GM12878 (cell line): ENCODE measurements around the gene TNIP2. TPM values are rescaled to one million over a fixed set of nuclear protein-coding genes. Genes with fewer than 3 reads are reported as not detected.
A peak's percentile ranks its signal among the peaks of the same experiment; 100 is the strongest.

Experiments used
- ATAC-seq: fragments of 200-7000 bp; cut with Tn5 transposase; 3 replicates; pipeline ENCODE4 v1.9.1; 2020; ENCODE audit warnings: mild to moderate bottlenecking, moderate library complexity
- BruUV-seq: library from RNA; stranded (reverse); fragments of 400-500 nt; replicated peaks from 2 replicates; lab custom pipeline; 2021; lab: Mats Ljungman, UMichigan
- CTCF ChIA-PET: fragments of 300-600 bp; sonication (Branson Sonifier 250); formaldehyde crosslinking; extraction: SDS; loops from one replicate; lab custom pipeline; 2021; ENCODE audit warnings: inconsistent platforms; lab: Yijun Ruan, JAX
- POLR2A ChIA-PET: fragments of 350-600 bp; formaldehyde crosslinking; extraction: SDS; loops from one replicate; lab custom pipeline; 2021; ENCODE audit warnings: inconsistent platforms; lab: Charles Lee
- RAD21 ChIA-PET: fragments of 300-600 bp; sonication (Branson Sonifier 250); formaldehyde crosslinking; loops from one replicate; lab custom pipeline; 2023; ENCODE audit warnings: antibody characterized with exemption; ENCODE audit not compliant: unreplicated experiment; lab: Charles Lee
- SMC1A ChIA-PET: fragments of 300-600 bp; sonication (Branson Sonifier 250); formaldehyde crosslinking; loops from one replicate; lab custom pipeline; 2023; ENCODE audit not compliant: unreplicated experiment, uncharacterized antibody; lab: Charles Lee
- DNase-seq: peaks from one replicate; pipeline ENCODE4 v3.0.0-alpha.2; 2011; ENCODE audit warnings: low read depth, low spot score
- FAIRE-seq: peaks from 3 replicates; lab custom pipeline; 2011; peaks lifted over from hg19 to GRCh38; lab: Jason Lieb, UNC
- H2AFZ ChIP-seq: 2 replicates; pipeline ENCODE4 v1.6.0; 2011; ENCODE audit warnings: low read depth, low read length, control low read depth; ENCODE audit not compliant: control insufficient read depth
- H3K27ac ChIP-seq: 2 replicates; pipeline ENCODE4 v1.5.1; 2011; ENCODE audit warnings: control low read depth; ENCODE audit not compliant: control insufficient read depth, insufficient read depth
- H3K27me3 ChIP-seq, 2 experiments: replicated peaks in 1 of 2; 2 replicates each; pipeline versions ENCODE4 v1.6.0 to v1.6.1; 2011; ENCODE audit warnings: low read length in 1 of 2; ENCODE audit not compliant: control insufficient read depth in 2 of 2, insufficient read depth in 2 of 2
- H3K36me3 ChIP-seq, 2 experiments: 2 replicates each; pipeline ENCODE4 v1.5.1; 2011; ENCODE audit warnings: low read length in 1 of 2; ENCODE audit not compliant: control insufficient read depth in 2 of 2, insufficient read depth in 2 of 2
- H3K4me1 ChIP-seq: 2 replicates; pipeline ENCODE4 v1.6.1; 2011; ENCODE audit warnings: mild to moderate bottlenecking, low read length, moderate library complexity, mixed read lengths; ENCODE audit not compliant: control insufficient read depth, insufficient read depth
- H3K4me2 ChIP-seq: 2 replicates; pipeline ENCODE4 v1.6.0; 2011; ENCODE audit warnings: control low read depth; ENCODE audit not compliant: control insufficient read depth, insufficient read depth
- H3K4me3 ChIP-seq: fragments of 200-600 bp; sonication (generic); 2 replicates; pipeline ENCODE4 v1.5.1; 2016
- H3K79me2 ChIP-seq: 2 replicates; pipeline ENCODE4 v1.6.0; 2011; ENCODE audit warnings: low read length; ENCODE audit not compliant: control insufficient read depth, insufficient read depth
- H3K9ac ChIP-seq: 2 replicates; pipeline ENCODE4 v1.8.0; 2011; ENCODE audit warnings: low read length, control low read depth, mixed read lengths; ENCODE audit not compliant: control insufficient read depth, insufficient read depth
- H3K9me3 ChIP-seq: replicated peaks from 3 replicates; pipeline ENCODE4 v1.5.1; 2011; ENCODE audit warnings: mild to moderate bottlenecking, low read length; ENCODE audit not compliant: control insufficient read depth, insufficient read depth
- H4K20me1 ChIP-seq: 2 replicates; pipeline ENCODE4 v1.6.0; 2011; ENCODE audit not compliant: control insufficient read depth, insufficient read depth
- ATF7 ChIP-seq: fragments of 450-650 bp; IDR thresholded peaks from 2 replicates; pipeline ENCODE4 v1.6.1; 2016; ENCODE audit warnings: low read depth, mild to moderate bottlenecking
- BHLHE40 ChIP-seq, 2 experiments: fragments of 450-650 bp in 1 of 2; IDR thresholded peaks; 2 replicates each; pipeline ENCODE4 v1.6.1; 2011 to 2017; ENCODE audit warnings: low read depth in 2 of 2, borderline replicate concordance in 1 of 2, improper control_type of control experiment in 1 of 2, low read length in 1 of 2, mild to moderate bottlenecking in 1 of 2
- DPF2 ChIP-seq: fragments of 450-650 bp; IDR thresholded peaks from 2 replicates; pipeline ENCODE4 v1.6.1; 2017; ENCODE audit warnings: mild to moderate bottlenecking
- EED ChIP-seq: sonication (generic); IDR thresholded peaks from 2 replicates; pipeline ENCODE4 v1.6.1; 2016; ENCODE audit warnings: antibody characterized with exemption, low read depth
- EP300 ChIP-seq, 2 experiments: fragments of 150-350 bp in 1 of 2; IDR thresholded peaks; 2 replicates each; pipeline ENCODE4 v1.6.1; 2011 to 2012; ENCODE audit warnings: low read depth in 2 of 2, low read length in 2 of 2, borderline replicate concordance in 1 of 2, improper control_type of control experiment in 1 of 2, inconsistent platforms in 1 of 2; ENCODE audit not compliant: control insufficient read depth in 1 of 2
- ESRRA ChIP-seq: IDR thresholded peaks from 2 replicates; pipeline ENCODE4 v1.6.1; 2012; ENCODE audit warnings: mild to moderate bottlenecking, low read length, improper control_type of control experiment
- ETV6 ChIP-seq, 2 experiments: fragments of 450-650 bp in 1 of 2; IDR thresholded peaks in 1 of 2; conservative IDR thresholded peaks in 1 of 2; 2 replicates each; pipeline ENCODE4 v1.6.1; 2014; ENCODE audit warnings: antibody characterized with exemption in 1 of 2, borderline replicate concordance in 1 of 2, low read depth in 1 of 2, mild to moderate bottlenecking in 1 of 2, moderate library complexity in 1 of 2
- FOXK2 ChIP-seq: fragments of 450-650 bp; IDR thresholded peaks from 2 replicates; pipeline ENCODE4 v1.6.1; 2017; ENCODE audit warnings: mild to moderate bottlenecking, moderate library complexity
- IKZF2 ChIP-seq, 2 experiments: fragments of 450-650 bp; IDR thresholded peaks; 2 replicates each; pipeline ENCODE4 v1.6.1; 2017; ENCODE audit warnings: mild to moderate bottlenecking in 2 of 2, moderate library complexity in 2 of 2
- KAT2A ChIP-seq: conservative IDR thresholded peaks from 2 replicates; pipeline ENCODE4 v1.6.1; 2011; ENCODE audit warnings: low read depth, low read length; ENCODE audit not compliant: control insufficient read depth
- MEF2B ChIP-seq: fragments of 450-650 bp; IDR thresholded peaks from 2 replicates; pipeline ENCODE4 v1.6.1; 2018; ENCODE audit warnings: mild to moderate bottlenecking, moderate library complexity; ENCODE audit not compliant: partially characterized antibody, poor library complexity, severe bottlenecking
- NR2F1 ChIP-seq: fragments of 450-650 bp; conservative IDR thresholded peaks from 2 replicates; pipeline ENCODE4 v1.6.1; 2017; ENCODE audit warnings: mild to moderate bottlenecking
- PAX5 ChIP-seq: IDR thresholded peaks from 2 replicates; pipeline ENCODE4 v1.6.1; 2011; ENCODE audit warnings: low read depth, low read length, borderline replicate concordance
- PBX3 ChIP-seq: IDR thresholded peaks from 2 replicates; pipeline ENCODE4 v1.6.1; 2011; ENCODE audit warnings: mild to moderate bottlenecking, low read depth, low read length, moderate library complexity; ENCODE audit not compliant: insufficient replicate concordance
- RB1 ChIP-seq: fragments of 450-650 bp; formaldehyde crosslinking; IDR thresholded peaks from 2 replicates; pipeline ENCODE4 v1.6.1; 2017; ENCODE audit warnings: mild to moderate bottlenecking, borderline replicate concordance
- SP1 ChIP-seq: IDR thresholded peaks from one replicate; pipeline ENCODE4 v1.6.1; 2011; ENCODE audit warnings: low read depth, low read length
- STAT3 ChIP-seq: IDR thresholded peaks from 2 replicates; pipeline ENCODE4 v1.6.1; 2011; ENCODE audit warnings: low read depth, low read length, improper control_type of control experiment
- TCF7 ChIP-seq: IDR thresholded peaks from 2 replicates; pipeline ENCODE4 v1.6.1; 2014; ENCODE audit warnings: antibody characterized with exemption, borderline replicate concordance
- ZNF274 ChIP-seq: IDR thresholded peaks from one replicate; pipeline ENCODE4 v1.8.0; 2011; ENCODE audit not compliant: insufficient read length, insufficient read depth
- WGBS: methylation state at CpG from one replicate; pipeline ENCODE4 v1.1.6; 2016; ENCODE audit warnings: low lambda C conversion rate; ENCODE audit not compliant: insufficient replicate concordance, insufficient coverage; ENCODE audit errors: missing lambda C conversion rate; 5-methylcytosine and 5-hydroxymethylcytosine counted together
- in situ Hi-C: fragments of 300-500 bp; cut with MboI; formaldehyde crosslinking; loops from 9 replicates; pipeline ENCODE4 v1.14.3; 2018; ENCODE audit warnings: mixed read lengths
- intact Hi-C: fragments of 100-400 bp; cut with micrococcal nuclease; formaldehyde crosslinking; loops from one replicate; pipeline ENCODE4 v1.14.2; 2022; ENCODE audit not compliant: unreplicated experiment
- polyA plus RNA-seq, 11 experiments: library from polyadenylated mRNA; depleted of rRNA in 4 of 11; unstranded in 6 of 11; stranded (reverse) in 5 of 11; fragments of >200 nt; fragmentation: Nextera tagmentation in 4 of 11; fragmentation: Illumina TruSeq in 1 of 11; extraction: Ambion mirVana in 4 of 11; extraction: Trizol in 1 of 11; gene quantifications; 1 replicate in 1 of 11; 2 replicates in 10 of 11; pipeline versions ENCODE4 v1.2.1 to v1.2.3, GENCODE V29; 2011 to 2016; ENCODE audit warnings: inconsistent platforms in 2 of 11, missing spikeins in 2 of 11, low read depth in 1 of 11
- total RNA-seq, 4 experiments: library from RNA; depleted of rRNA in 3 of 4; stranded (reverse); fragments of >200 nt in 3 of 4; fragmentation: Illumina TruSeq in 1 of 4; extraction: Trizol in 1 of 4; gene quantifications; 2 replicates each; pipeline versions ENCODE4 v1.2.1 to v1.2.3, GENCODE V29; 2013 to 2021
- TF ChIP-seq, protein P1 (sequence below): fragments of 450-650 bp; IDR thresholded peaks from 2 replicates; pipeline ENCODE4 v1.6.1; 2016; ENCODE audit warnings: mild to moderate bottlenecking

Gene TNIP2
- total and polyA plus RNA-seq, 10 of the 15 experiments (the other 5 are each of a cell fraction or from before 2014, with no cell fraction given): 1.4 to 64.9 (median 45.5) TPM

DNA sequence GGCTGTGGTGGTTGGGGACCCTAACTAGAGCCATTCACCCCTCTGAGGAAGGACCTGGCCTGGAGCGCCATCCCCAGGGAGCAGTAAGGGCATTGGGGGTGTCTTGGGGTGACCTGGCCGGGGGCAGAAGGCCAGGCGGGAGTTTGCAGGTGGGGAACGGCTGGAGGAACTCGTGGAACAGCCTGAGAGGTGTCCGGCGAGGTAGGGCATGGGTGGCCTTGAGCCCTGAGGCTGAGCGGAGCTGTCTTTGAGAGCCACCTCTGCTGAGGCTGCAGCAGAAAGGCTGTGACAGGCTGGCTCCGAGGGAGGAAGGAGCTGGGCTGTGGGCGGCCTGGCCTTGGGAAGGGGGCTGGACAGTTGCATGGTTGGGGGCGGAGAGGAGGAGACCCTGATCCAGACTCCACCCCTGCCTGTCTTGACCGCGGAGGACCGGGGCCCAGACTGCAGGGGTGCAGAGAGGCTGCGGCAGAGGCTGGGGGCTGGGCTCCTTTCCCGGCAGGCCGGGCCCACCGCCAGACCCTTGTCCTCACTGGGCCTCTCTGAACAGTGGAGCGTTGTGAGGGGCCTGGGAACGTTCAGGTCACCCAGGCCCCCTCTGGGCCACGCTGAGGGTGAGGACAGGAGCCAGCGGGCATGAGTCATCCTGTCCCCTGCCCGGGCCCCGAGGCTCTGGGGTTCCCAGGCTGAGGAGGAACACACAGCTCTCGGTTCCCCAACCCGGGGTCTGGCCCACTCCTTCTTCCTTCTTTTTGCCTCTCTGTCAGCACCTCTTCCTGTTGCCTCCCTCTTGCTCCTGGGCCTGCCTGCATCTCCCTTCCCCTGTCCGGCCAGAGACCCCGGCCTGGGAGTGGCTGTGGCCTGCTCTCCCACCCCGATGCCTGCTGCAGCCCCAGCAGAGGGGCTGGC is 44.8 kb upstream of the TNIP2 start:
- ChIA-PET CTCF (interaction anchor here (0.6 to 4.5 kb wide), 9 partner anchors 14 to 128 kb away, joined by 3 to 17 read pairs (median 4); no protein-coding TSS in a partner anchor), POLR2A (interaction anchor here (0.6 to 6.7 kb wide), 8 partner anchors 9 to 135 kb away, joined by 3 to 57 read pairs (median 6); partner anchors contain the start of gene SH3BP2), SMC1A (interaction anchor here (0.9 to 6.2 kb wide), 10 partner anchors 9 to 135 kb away, joined by 3 to 49 read pairs (median 4); no protein-coding TSS in a partner anchor), RAD21 (interaction anchor here (0.9 to 5.4 kb wide), 9 partner anchors 11 to 153 kb away, joined by 3 to 43 read pairs (median 4); no protein-coding TSS in a partner anchor)
- no peaks in the 10 kb centered on the region; a peak in 2 of 4 replicates for H3K36me3 ChIP-seq
- H3K79me2 ChIP-seq: peaks cover 41% of the 10 kb centered on the region
- peak overlapping the region; percentile 77 for H3K4me3 ChIP-seq
- peak overlapping the region; percentile 60 for H3K4me2 ChIP-seq
- no peaks in the 10 kb centered on the region for H3K9me3 ChIP-seq
- no peaks in the 10 kb centered on the region for H4K20me1 ChIP-seq
- H2AFZ ChIP-seq: no peak overlapping the region; the same call in 1 of the 2 replicates
- H3K27ac ChIP-seq: peak overlapping the region; percentile 82
- BruUV-seq: no TSS peak
- in situ Hi-C loops (no loop called here), intact Hi-C loops (loop anchor here (1.0 kb wide), 1 partner anchor 11 kb away; no protein-coding TSS in a partner anchor)
- H3K27me3 ChIP-seq: no peaks in the 10 kb centered on the region
- H3K9ac ChIP-seq: peak overlapping the region; percentile 53
- FAIRE-seq: peak; percentile 81
- peaks cover 62% of the 10 kb centered on the region for H3K4me1 ChIP-seq
- peak; percentile 78 for ATAC-seq
- 16% methylated on average over 25 of the region's 29 CpGs for WGBS
- DNase-seq: peak; percentile 41
- TF ChIP-seq BHLHE40 (IDR thresholded peaks at IDR 0.05; ENCODE audit: borderline replicate concordance in 1 of 2, low read depth in 2 of 2, low read length in 1 of 2) (peak; percentile 34 to 36; a peak in 1 of 4 replicates), ETV6 (conservative IDR thresholded peaks at IDR 0.05 in 1 of 2, IDR thresholded peaks at IDR 0.05 in 1 of 2; ENCODE audit: borderline replicate concordance in 1 of 2, low read depth in 1 of 2) (0 out of 4 replicates have a peak, but pooled peaks of 1 of the 2 experiments have one; percentile 53), ZNF274 (no peak), EP300 (IDR thresholded peaks at IDR 0.05; ENCODE audit: borderline replicate concordance in 1 of 2, control insufficient read depth in 1 of 2, low read depth in 2 of 2, low read length in 2 of 2) (0 out of 4 replicates have a peak, but pooled peaks of 1 of the 2 experiments have one; percentile 43), PBX3 (no peak), EED (peak; percentile 92), ATF7 (peak; percentile 50), IKZF2 (IDR thresholded peaks at IDR 0.05) (peak; percentile 68 to 81; a peak in 3 of 4 replicates), PAX5 (peak; percentile 55; the same call in 1 of the 2 replicates), NR2F1 (peak; percentile 25; the same call in 1 of the 2 replicates), KAT2A (no peak), ESRRA (no peak), SP1 (peak; percentile 11), FOXK2 (no peak), STAT3 (no peak), TCF7 (no peak), MEF2B (peak; percentile 67), DPF2 (peak; percentile 85), RB1 (no peak)
- TF ChIP-seq, protein P1, sequence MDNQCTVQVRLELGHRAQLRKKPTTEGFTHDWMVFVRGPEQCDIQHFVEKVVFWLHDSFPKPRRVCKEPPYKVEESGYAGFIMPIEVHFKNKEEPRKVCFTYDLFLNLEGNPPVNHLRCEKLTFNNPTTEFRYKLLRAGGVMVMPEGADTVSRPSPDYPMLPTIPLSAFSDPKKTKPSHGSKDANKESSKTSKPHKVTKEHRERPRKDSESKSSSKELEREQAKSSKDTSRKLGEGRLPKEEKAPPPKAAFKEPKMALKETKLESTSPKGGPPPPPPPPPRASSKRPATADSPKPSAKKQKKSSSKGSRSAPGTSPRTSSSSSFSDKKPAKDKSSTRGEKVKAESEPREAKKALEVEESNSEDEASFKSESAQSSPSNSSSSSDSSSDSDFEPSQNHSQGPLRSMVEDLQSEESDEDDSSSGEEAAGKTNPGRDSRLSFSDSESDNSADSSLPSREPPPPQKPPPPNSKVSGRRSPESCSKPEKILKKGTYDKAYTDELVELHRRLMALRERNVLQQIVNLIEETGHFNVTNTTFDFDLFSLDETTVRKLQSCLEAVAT: peak; percentile 53; the same call in 1 of the 2 replicates
